Body of pancreas (tissue), 4 donors: Measurements from ENCODE around the gene PLEKHM1. TPM values are rescaled to one million over a fixed set of nuclear protein-coding genes. Genes with fewer than 3 reads are reported as not detected.

Experiments
- ATAC-seq: fragments of 150-250 bp; one replicate; pipeline ENCODE4 v1.9.1; 2016
- DNase-seq, 4 donors: peaks; one replicate each; pipeline ENCODE4 v3.0.0-alpha.2; 2019
- H3K27ac ChIP-seq, 4 donors: fragments of 200-600 bp; sonication (generic); 1 replicate in 3 of 4; 2 replicates in 1 of 4; pipeline versions ENCODE4 v1.5.1 to v1.6.1; 2016 to 2019; ENCODE audit warnings: mild to moderate bottlenecking in 1 of 4, mixed read lengths in 1 of 4, moderate library complexity in 1 of 4
- H3K27me3 ChIP-seq, 2 donors: fragments of 200-600 bp; sonication (generic); one replicate each; pipeline ENCODE4 v1.6.0; 2016; ENCODE audit warnings: mild to moderate bottlenecking in 1 of 2
- H3K36me3 ChIP-seq, 2 donors: fragments of 200-600 bp; sonication (generic); replicated peaks in 1 of 2; 2 replicates each; pipeline ENCODE4 v1.5.1; 2016; ENCODE audit warnings: low read depth in 2 of 2; ENCODE audit not compliant: insufficient read depth in 1 of 2
- H3K4me1 ChIP-seq: fragments of 200-600 bp; sonication (generic); one replicate; pipeline ENCODE4 v1.6.0; 2016
- H3K4me3 ChIP-seq, 2 donors: fragments of 200-600 bp; sonication (generic); 1 replicate in 1 of 2; 2 replicates in 1 of 2; pipeline ENCODE4 v1.5.1; 2016 to 2019
- H3K9me3 ChIP-seq, 3 donors: fragments of 200-600 bp; sonication (generic); 1 replicate in 2 of 3; 2 replicates in 1 of 3; pipeline ENCODE4 v1.5.1; 2016
- POLR2A ChIP-seq, 3 donors: fragments of 450-650 bp; IDR thresholded peaks; one replicate each; pipeline ENCODE4 v1.6.1; 2016; ENCODE audit warnings: antibody characterized with exemption in 3 of 3, mild to moderate bottlenecking in 2 of 3
- WGBS, 2 donors: methylation state at CpG; one replicate each; pipeline ENCODE4 v1.1.5; 2017; 5-methylcytosine and 5-hydroxymethylcytosine counted together
- intact Hi-C: fragments of 100-400 bp; cut with DNase I; formaldehyde crosslinking; loops from one replicate; pipeline ENCODE4 v1.15.1; 2023
- total RNA-seq, 2 donors: library from RNA; depleted of rRNA; stranded (reverse); fragments of >200 nt; gene quantifications; one replicate each; pipeline ENCODE4 v1.1.0, GENCODE V29; 2016
- TF ChIP-seq, protein P1 (sequence below), 7 experiments: fragments of 450-650 bp in 4 of 7; fragments of 200-600 bp in 3 of 7; sonication (generic) in 3 of 7; IDR thresholded peaks; one replicate each; pipeline ENCODE4 v1.5.1; 2016 to 2019; ENCODE audit warnings: antibody characterized with exemption in 7 of 7

PLEKHM1 gene
- total RNA-seq, 2 donors from 2014 or later = 20.8 to 35.3 TPM

DNA sequence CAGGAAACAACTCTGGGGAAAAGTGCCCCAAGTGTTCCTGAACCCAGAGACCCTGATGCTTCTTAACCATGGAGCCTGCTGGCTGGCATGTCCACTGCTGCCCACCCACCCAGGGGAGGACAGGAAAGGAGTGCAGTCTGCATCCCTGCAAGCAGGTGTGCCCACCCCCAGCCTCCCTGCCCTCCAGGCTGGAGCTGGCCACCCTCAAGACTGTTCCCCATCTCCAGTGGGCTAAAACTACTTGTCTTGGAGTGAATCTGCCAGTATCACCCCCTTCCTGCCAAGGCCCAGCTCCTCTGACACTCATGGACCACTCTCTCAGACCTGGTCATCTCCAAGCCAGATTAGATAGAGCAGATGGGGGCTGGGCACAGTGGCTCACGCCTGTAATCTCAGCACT, 87.6 kb downstream of the PLEKHM1 start:
- intact Hi-C loops = no loop called here
- no peaks in the 10 kb centered on the region for H3K4me1 ChIP-seq
- H3K9me3 ChIP-seq = no peaks in the 10 kb centered on the region
- DNase-seq (no peak), ATAC-seq (no peak)
- no peak overlapping the region for H3K4me3 ChIP-seq
- H3K36me3 ChIP-seq = peaks cover 0 to 4% of the 10 kb centered on the region in 2 donors
- WGBS, 2 donors = 80 to 89% methylated on average over 1 of the region's 1 CpG
- no peak for TF ChIP-seq POLR2A (IDR thresholded peaks at IDR 0.05)
- TF ChIP-seq, protein P1, sequence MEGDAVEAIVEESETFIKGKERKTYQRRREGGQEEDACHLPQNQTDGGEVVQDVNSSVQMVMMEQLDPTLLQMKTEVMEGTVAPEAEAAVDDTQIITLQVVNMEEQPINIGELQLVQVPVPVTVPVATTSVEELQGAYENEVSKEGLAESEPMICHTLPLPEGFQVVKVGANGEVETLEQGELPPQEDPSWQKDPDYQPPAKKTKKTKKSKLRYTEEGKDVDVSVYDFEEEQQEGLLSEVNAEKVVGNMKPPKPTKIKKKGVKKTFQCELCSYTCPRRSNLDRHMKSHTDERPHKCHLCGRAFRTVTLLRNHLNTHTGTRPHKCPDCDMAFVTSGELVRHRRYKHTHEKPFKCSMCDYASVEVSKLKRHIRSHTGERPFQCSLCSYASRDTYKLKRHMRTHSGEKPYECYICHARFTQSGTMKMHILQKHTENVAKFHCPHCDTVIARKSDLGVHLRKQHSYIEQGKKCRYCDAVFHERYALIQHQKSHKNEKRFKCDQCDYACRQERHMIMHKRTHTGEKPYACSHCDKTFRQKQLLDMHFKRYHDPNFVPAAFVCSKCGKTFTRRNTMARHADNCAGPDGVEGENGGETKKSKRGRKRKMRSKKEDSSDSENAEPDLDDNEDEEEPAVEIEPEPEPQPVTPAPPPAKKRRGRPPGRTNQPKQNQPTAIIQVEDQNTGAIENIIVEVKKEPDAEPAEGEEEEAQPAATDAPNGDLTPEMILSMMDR (IDR thresholded peaks at IDR 0.05) = no peak
- no peak overlapping the region for H3K27ac ChIP-seq
- H3K27me3 ChIP-seq = no peaks in the 10 kb centered on the region

DNA sequence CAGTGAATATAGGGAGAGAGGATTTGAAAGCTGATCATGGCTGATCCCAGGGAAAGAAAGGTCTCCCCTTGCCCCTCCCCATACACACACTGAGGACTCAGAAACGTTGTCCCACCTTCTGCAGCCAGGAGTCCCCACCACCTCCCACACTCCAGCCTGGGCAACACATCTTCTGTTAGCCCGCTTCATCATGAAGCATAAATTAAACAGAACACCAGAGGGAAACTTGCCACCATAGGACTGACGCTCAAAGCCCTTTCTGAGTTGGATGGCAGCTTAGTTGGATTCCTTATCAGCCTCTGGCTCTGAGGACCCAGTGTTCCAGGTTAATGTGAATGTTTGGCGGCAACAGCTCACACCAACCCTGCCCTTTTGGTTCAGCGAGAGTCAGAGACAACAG, 91.7 kb downstream of the PLEKHM1 start:
- intact Hi-C loops = no loop called here
- Histone ChIP-seq H3K9me3 (no peaks in the 10 kb centered on the region), H3K36me3 (peaks cover 0 to 4% of the 10 kb centered on the region in 2 donors), H3K27ac (no peak overlapping the region), H3K27me3 (no peaks in the 10 kb centered on the region), H3K4me1 (peaks cover 8% of the 10 kb centered on the region), H3K4me3 (no peak overlapping the region)
- TF ChIP-seq, protein P1 (IDR thresholded peaks at IDR 0.05) = no peak
- TF ChIP-seq POLR2A (IDR thresholded peaks at IDR 0.05) = no peak
- 77 to 82% methylated on average over 5 of the region's 5 CpGs for WGBS, 2 donors
- no peak for DNase-seq
- no peak for ATAC-seq

DNA sequence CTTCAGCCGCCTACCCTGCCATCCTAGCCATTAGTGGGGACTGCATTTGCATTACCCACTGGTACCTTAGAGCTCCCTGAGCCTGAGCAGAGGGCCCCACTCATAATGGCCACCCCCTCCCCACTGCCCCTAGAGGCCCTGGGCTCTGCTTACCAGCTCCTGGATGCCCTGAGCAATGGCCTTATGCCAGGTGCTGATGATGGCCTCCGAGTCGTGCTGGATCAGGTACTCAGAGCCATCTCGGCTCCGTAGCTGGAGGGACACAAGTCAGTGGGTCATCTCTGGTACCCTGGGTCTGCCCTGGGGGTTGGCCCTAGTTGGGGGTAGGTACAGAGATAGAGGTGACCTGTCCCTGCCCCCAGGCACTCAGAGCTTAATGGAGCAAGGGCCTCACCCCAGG, 92.7 kb downstream of the PLEKHM1 start:
- Histone ChIP-seq H3K4me1 (peaks cover 8% of the 10 kb centered on the region), H3K36me3 (peaks cover 0 to 2% of the 10 kb centered on the region in 2 donors), H3K4me3 (no peak overlapping the region), H3K9me3 (no peaks in the 10 kb centered on the region), H3K27ac (no peak overlapping the region), H3K27me3 (no peaks in the 10 kb centered on the region)
- no peak for ATAC-seq
- 76 to 100% methylated on average over 1 to 5 of the region's 5 CpGs for WGBS, 2 donors
- no peak for DNase-seq
- TF ChIP-seq, protein P1 (IDR thresholded peaks at IDR 0.05) = no peak
- no peak for TF ChIP-seq POLR2A (IDR thresholded peaks at IDR 0.05)
- intact Hi-C loops = no loop called here

DNA sequence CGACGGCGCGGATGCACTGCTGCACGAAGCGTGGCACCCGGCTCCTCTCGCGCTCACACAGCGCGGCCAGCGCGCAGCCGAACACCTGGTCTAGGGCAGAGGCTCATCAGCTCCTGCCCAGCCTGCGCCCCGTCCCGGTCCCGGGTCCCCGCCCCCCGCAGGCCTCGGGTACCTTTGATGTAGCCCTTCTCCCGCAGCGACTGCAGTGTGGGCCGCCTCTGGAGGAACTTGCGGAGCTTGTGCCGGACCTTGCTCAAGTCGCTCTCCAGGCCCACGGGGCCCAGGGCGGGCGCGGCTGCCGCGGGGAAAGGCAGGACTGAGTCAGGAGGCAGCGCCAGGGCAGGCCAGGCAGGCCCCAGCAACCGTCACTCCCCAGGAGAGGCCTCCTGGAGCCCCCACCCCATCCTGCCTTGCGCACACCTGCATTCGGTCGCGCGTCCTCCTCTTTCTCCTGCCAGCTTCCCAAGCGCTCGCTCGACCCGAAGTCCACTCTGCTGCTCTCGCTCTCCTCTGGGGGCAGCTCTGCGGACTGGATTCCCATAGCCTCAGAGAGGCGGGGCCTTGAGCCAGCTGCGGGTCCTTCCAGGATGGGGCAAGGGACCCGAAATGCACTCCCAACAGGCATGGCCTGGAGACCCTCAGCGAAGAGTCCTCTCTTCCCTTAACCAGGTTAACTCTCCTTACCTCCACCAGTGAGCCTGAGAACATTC, 93.9 kb downstream of the PLEKHM1 start:
- Histone ChIP-seq H3K4me3 (no peak overlapping the region), H3K4me1 (peaks cover 8% of the 10 kb centered on the region), H3K9me3 (no peaks in the 10 kb centered on the region), H3K36me3 (peaks cover 0 to 2% of the 10 kb centered on the region in 2 donors), H3K27me3 (no peaks in the 10 kb centered on the region), H3K27ac (no peak overlapping the region)
- ATAC-seq (no peak), DNase-seq (no peak)
- intact Hi-C loops = no loop called here
- no peak for TF ChIP-seq POLR2A (IDR thresholded peaks at IDR 0.05)
- TF ChIP-seq, protein P1 (IDR thresholded peaks at IDR 0.05) = no peak
- WGBS, 2 donors = 94% methylated on average over 17 to 50 of the region's 50 CpGs
